NOMO-1 treated with dmso at 0.1 percent for 144 hours (cell line): ENCODE measurements around the gene ZFP14.

ENCODE experiments used
- DNase-seq: peaks from one replicate; lab custom pipeline; 2025; ENCODE audit not compliant: unreplicated experiment; lab: John Stamatoyannopoulos, UW

ZFP14 gene

DNA sequence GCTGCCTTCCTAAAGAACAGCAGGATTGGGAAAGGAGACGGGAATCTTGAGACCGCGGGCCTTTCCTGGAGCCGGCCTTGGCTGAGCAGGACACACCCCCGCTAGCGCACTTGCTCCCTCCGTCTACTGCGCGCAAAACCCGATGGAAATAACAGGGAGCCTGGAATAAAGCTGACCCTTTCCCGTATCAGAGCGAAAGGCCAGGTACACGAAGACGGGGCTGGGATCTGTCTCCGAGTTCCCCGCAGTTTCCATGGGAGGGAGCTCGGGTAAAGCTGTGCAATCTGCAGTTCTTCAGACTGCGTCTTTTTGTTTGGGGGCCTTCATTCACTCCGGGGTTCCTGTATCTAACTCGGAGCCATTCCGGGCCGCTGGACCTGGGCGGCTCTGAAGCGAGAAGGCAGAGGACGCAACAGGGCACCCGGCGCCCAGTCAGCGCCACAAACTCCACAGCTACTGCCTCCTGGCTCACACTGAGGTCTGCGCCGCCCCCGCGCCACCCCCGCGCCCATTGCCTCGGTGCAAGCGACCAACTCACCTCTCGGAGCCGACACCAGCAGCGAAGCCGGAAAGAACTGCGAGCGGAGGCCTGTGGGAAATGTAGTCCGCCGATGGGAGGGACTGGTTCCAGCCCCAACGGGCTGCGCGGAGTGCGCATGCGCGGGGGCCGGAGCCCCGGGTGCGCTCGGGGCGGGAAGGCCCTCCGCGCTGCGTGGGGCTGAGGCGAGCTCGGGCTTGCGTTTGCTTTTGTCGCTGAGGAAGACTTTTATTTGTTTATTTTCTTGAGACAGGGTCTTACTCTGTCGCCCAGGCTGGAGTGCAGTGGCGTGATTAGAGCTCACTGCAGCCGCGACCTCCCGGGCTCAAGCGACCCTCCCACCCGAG is at the start of gene ZFP14:
Gene ZFP14 (minus strand): TSS at position 577 of the 885 bp plus-strand sequence. CDS start 11,309 bp downstream, outside the sequence.
- DNase-seq: peak; percentile 86

DNA sequence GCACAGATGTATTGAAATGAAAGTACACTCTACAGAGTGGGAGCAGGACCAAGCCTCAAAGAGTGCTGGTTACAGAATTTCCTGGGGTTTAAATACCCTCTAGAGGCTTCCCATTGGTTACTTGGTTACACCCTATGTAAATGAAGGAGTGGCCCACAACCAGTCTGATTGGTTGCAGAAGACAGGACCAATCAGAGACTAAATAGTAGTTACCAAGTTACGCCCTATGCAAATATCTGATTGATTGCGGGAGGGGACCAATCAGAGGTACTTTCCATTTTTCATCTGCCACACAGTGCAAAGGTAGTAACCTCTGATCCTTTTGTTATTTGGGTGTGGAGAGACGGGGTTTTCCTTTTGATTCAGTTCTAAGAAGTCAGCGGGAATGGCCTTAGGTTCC is 44.9 kb upstream of the ZFP14 start:
- no peak for DNase-seq

DNA sequence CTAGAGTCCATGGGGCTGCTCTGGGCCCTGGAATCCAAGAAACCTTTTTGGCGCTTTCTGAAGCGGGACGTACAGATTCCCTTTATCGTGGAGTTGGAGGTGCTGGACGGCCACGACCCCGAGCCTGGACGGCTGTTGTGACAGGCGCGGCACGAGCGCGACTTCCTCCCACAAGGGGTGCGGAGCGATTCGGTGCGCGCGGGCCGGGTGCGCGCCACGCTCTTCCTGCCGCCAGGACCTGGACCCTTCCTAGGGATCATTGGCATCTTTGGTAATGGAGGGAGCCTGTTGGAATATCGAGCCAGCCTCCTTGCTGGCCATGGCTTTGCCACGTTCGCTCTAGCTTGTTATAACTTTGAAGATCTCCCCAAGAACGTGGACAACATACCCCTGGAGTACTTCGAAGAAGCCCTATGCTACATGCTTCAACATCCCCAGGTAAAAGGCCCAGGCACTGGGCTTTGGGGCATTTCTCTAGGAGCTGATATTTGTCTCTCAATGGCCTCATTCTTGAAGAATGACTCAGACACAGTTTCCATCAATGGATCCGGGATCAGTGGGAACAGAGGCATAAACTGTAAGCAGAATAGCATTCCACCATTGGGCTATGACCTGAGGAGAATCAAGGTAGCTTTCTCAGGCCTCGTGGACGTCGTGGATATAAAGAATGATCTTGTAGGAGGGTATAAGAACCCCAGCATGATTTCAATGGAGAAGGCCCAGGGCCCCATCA is 42.9 kb upstream of the ZFP14 start:
- DNase-seq: no peak

DNA sequence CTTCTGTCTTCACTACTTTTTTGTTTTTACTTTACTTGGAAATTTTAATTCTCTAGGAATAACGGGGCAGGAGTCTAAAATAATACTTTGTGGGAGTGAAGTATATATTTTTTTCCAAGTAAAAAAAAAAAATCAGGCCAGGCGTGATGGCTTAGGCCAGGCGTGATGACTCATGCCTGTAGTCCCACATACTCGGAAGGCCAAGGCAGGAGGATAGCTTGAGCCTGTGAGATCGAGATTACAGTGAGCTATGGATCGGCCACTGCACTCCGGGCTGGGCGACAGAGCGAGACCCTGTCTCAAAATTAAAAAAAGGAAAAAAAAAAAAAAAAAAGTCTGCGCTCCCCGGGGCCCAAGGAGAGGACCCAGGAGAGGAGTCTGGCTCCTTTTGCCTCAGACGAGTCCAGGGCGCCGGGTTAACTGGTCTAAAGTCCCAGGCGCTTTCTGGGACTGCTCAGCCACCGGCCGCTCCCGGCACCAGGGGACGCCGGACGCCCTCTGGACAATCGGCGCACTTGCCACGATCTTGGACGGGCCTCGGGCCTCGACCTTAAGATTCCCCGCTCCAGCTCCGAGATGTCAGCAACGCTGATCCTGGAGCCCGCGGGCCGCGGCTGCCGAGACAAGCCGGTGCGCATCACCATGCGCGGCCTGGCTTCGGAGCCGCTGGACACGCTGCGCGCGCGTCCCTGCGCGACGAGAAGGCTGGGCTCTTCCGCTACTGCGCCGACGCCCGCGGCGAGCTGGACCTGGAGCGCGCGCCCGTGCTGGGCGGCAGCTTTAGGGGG is 42.2 kb upstream of the ZFP14 start:
- no peak for DNase-seq

DNA sequence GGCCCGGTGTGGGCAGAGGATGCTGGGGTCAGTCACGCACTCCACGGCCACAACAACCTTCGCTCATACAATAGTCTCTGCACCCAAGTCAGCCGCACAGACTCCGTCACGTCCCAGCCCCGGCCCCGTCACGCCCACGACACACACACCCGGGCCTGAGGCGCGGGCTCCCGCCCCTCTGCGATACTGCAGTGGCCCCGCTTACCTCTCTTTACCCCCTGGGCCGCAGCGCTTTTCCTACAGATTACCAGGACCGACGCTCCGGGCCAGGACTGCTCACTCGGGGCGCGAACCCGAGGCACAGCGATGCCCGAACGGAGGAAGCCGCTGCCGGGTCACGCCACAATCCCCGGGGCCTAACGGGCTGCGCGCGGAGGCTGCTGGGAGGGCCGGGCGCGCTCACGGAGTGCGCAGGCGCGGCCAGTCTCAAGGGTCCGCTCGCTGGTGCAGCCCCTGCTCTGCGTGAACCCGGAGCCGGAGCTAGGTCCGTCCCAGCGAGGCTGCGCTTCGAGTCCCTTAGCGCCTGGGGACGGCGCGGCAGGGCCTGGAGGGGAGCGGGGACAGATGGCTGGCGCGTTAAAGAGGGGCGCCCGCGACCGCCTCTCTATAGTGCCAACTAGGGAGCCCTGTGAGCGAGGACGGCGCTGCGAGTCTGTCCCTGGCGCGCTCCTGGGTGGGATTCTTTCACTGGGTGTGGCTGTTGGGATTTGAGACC is 39.4 kb upstream of the ZFP14 start, which contains the start of gene ZFP82:
Gene ZFP82 (minus strand): TSS at position 358 of the 715 bp plus-strand sequence. CDS start 8,855 bp downstream, outside the sequence.
- DNase-seq: peak; percentile 44

DNA sequence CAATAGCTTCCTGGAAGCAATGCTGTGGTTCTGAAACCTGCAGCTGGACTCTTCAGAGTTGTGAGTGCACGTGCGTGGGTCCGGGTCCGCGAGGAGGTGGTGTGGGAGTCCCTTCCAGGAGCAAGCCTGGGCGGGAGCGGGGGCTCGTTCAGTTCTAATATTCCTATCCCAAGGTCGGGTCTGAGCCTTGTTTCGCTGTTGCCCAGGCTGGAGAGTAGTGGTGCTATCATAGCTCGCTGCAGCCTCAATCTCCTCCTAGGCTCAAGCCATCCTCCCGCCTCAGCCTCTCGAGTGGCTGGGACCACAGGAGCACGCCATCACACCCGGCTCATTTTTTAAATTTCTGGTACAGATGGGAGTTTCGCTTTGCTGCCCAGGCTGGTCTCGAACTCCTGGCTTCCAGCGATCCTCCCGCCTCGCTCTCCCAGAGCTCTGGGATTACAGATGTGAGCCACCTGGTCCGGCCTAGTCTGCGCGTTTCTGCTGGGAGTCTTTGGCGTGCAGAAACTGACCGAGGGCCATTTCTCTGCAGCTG is 38.8 kb upstream of the ZFP14 start:
- no peak for DNase-seq

- DNase-seq: no peak
Observed at GRCh38 chr19:36409841-36410240, 30.8 kb upstream of the ZFP14 start.

GRCh38 chr19:36408101-36408500 is 29.1 kb upstream of the ZFP14 start:
- no peak for DNase-seq

GRCh38 chr19:36404498-36404897 is 25.5 kb upstream of the ZFP14 start:
- DNase-seq: no peak

- peak; percentile 41 for DNase-seq
Observed at GRCh38 chr19:36401475-36401874, 22.5 kb upstream of the ZFP14 start.

DNA sequence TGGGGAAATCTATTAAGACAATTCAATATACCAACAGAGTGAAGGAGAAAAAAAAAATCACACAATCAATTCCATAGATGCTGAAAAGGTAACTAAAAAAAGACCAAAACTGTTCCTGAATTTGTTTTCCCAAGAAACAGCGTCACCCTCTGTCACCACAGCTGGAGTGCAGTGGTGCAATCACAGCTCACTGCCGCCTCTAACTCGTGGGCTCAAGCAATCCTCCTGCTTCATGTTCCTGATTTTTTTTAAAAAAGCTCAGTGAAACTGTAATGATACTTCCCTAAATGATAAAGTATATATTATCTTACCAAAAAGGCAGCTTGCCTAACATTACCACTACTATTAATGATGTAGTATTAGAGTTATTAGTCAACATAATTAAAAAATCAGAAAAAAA is 19.6 kb upstream of the ZFP14 start:
- no peak for DNase-seq

DNA sequence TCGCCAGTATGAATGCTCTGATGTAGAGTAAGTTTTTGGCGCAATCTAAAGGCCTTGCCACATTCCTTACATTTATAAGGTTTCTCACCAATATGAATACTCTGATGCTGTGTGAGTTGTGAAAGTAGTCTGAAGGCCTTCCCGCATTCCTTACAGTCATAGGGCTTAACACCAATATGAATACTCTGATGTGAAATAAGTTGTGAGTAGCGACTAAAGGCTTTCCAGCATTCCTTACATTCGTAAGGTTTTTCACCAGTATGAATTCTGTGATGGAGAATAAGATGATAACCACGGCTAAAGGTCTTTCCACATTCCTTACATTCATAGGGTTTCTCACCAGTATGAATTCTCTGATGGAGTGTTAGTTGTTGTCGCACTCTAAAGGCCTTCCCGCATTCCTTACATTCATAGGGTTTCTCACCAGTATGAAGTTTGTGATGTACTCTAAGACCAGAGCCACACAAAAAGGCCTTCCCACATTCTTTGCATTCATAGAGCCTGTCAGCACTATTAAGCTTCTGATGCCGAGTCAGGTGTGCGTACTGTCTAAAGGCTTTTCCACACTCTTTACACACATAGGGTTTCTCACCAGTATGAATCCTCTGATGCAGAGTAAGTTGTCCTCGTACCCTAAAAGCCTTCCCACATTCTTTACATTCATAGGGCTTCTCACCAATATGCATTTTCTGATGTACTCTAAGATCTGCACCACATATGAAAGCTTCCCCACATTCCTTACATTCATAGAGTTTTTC is 14.1 kb upstream of the ZFP14 start:
- no peak for DNase-seq

GRCh38 chr19:36379510-36379819 is 464 bp upstream of the ZFP14 start:
- DNase-seq: no peak

DNA sequence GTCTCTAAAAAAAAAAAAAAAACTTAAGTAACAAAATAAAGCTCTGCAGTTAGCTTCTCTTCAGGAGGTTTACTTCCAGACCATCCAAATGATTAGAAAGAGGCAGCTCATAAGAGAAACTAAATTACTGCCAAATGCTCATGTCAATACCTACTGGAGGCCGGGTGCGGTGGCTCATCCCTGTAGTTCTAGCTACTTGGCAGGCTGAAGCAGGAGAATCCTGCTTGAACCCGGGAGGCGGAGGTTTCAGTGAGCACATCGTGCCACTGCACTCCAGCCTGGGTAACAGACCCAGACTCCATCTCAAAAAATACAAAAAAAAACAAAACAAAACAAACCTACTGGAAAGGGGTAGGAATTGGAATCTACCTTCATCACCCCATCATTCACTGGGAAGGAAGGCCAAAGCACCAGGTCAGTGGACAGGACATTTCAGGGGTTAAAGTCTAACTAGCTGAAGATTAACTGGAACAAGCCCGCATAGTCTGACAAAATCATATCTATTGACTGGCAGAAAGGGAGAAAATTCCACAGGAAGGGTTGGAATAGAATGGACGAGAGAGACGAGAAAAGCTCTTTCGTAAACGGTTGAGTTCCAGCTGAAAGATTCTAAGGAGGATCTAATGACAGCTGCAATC is 1.3 kb downstream of the ZFP14 start:
- DNase-seq: no peak

GRCh38 chr19:36373638-36374156 is 5.3 kb downstream of the ZFP14 start:
- DNase-seq: no peak

- no peak for DNase-seq
Observed at GRCh38 chr19:36371886-36372285, 7.1 kb downstream of the ZFP14 start.

DNA sequence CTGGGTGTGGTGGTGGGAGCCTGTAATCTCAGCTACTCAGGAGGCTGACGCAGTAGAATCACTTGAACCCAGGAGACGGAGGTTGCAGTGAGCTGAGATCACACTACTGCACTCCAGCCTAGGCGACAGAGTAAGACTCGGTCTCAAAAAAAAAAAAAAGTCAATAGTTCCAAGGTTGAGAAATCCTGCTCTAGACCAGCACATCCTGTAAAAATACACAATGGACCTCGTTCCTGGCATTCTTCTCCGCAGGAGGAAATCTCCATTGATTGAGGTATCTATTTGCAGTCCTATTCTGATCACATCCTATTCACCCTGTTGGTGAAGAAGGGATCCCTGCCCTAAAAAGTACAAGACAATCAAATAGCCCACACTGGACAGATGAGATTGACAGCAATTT is 15.2 kb downstream of the ZFP14 start:
- no peak for DNase-seq

GRCh38 chr19:36340786-36341372 is 38.1 kb downstream of the ZFP14 start:
- DNase-seq: no peak
